SK-N-SH treated with all-trans-retinoic acid at 6 μM for 48 hours (cell line): Measurements from ENCODE around the gene TTK.

Experiments
- ATAC-seq: fragments of 200-7000 bp; cut with Tn5 transposase; 3 replicates; pipeline ENCODE4 v1.9.1; 2020; ENCODE audit warnings: mild to moderate bottlenecking, moderate library complexity
- CREB5 ChIP-seq: fragments of 250-450 bp; sonication (Bioruptor Pico); IDR thresholded peaks from 2 replicates; pipeline ENCODE4 v1.5.1; 2020; ENCODE audit warnings: low read depth, mild to moderate bottlenecking, moderate library complexity
- CSDC2 ChIP-seq: fragments of 250-450 bp; sonication (Bioruptor Pico); IDR thresholded peaks from 2 replicates; pipeline ENCODE4 v1.5.0; 2020; ENCODE audit warnings: mild to moderate bottlenecking, moderate library complexity
- ESRRG ChIP-seq: fragments of 250-450 bp; sonication (Bioruptor Pico); IDR thresholded peaks from 2 replicates; pipeline ENCODE4 v1.6.1; 2021; ENCODE audit warnings: mild to moderate bottlenecking
- GLIS3 ChIP-seq: fragments of 250-450 bp; sonication (Bioruptor Pico); IDR thresholded peaks from 2 replicates; pipeline ENCODE4 v1.5.0; 2020; ENCODE audit warnings: mild to moderate bottlenecking, moderate library complexity
- ISL1 ChIP-seq: fragments of 250-450 bp; sonication (Bioruptor Pico); IDR thresholded peaks from 2 replicates; pipeline ENCODE4 v2.1.2; 2022; ENCODE audit warnings: mild to moderate bottlenecking, moderate library complexity
- OSR1 ChIP-seq: fragments of 250-450 bp; sonication (Bioruptor Pico); IDR thresholded peaks from 2 replicates; pipeline ENCODE4 v1.8.0; 2022; ENCODE audit warnings: moderate library complexity, mild to moderate bottlenecking, inconsistent platforms
- PATZ1 ChIP-seq: fragments of 250-450 bp; sonication (Bioruptor Pico); IDR thresholded peaks from 2 replicates; pipeline ENCODE4 v1.8.0; 2020; ENCODE audit warnings: mild to moderate bottlenecking, moderate library complexity, borderline replicate concordance
- RARB ChIP-seq: fragments of 250-450 bp; sonication (Bioruptor Pico); IDR thresholded peaks from 2 replicates; pipeline ENCODE4 v1.8.0; 2021; ENCODE audit warnings: mild to moderate bottlenecking, moderate library complexity
- TOX ChIP-seq: fragments of 250-450 bp; sonication (Bioruptor Pico); IDR thresholded peaks from 2 replicates; pipeline ENCODE4 v1.8.0; 2021; ENCODE audit warnings: mild to moderate bottlenecking, moderate library complexity, borderline replicate concordance
- ZFP3 ChIP-seq: fragments of 250-450 bp; sonication (Bioruptor Pico); IDR thresholded peaks from 2 replicates; pipeline ENCODE4 v1.5.0; 2020; ENCODE audit warnings: mild to moderate bottlenecking, moderate library complexity
- ZFP30 ChIP-seq: fragments of 450-650 bp; formaldehyde crosslinking; IDR thresholded peaks from 2 replicates; pipeline ENCODE4 v1.5.0; 2022; ENCODE audit warnings: mild to moderate bottlenecking, moderate library complexity
- ZNF565 ChIP-seq: fragments of 450-650 bp; formaldehyde crosslinking; conservative IDR thresholded peaks from 2 replicates; pipeline ENCODE4 v1.5.0; 2020; ENCODE audit warnings: low read depth, mild to moderate bottlenecking, moderate library complexity
- ZNF70 ChIP-seq: fragments of 450-650 bp; formaldehyde crosslinking; IDR thresholded peaks from 2 replicates; pipeline ENCODE4 v1.5.0; 2020; ENCODE audit warnings: mild to moderate bottlenecking, moderate library complexity
- ZNF8 ChIP-seq: fragments of 450-650 bp; formaldehyde crosslinking; IDR thresholded peaks from 2 replicates; pipeline ENCODE4 v1.5.0; 2020; ENCODE audit warnings: mild to moderate bottlenecking, moderate library complexity
- TF ChIP-seq, protein P1 (sequence below): fragments of 250-450 bp; sonication (Bioruptor Pico); IDR thresholded peaks from 2 replicates; pipeline ENCODE4 v1.5.0; 2020; ENCODE audit warnings: mild to moderate bottlenecking, moderate library complexity
- TF ChIP-seq, protein P2 (sequence below): fragments of 250-450 bp; sonication (Bioruptor Pico); IDR thresholded peaks from 2 replicates; pipeline ENCODE4 v1.5.1; 2021; ENCODE audit warnings: mild to moderate bottlenecking, moderate library complexity
- TF ChIP-seq, protein P3 (sequence below): fragments of 250-450 bp; sonication (Bioruptor Pico); IDR thresholded peaks from 2 replicates; pipeline ENCODE4 v1.8.0; 2021; ENCODE audit warnings: low read depth, mild to moderate bottlenecking, moderate library complexity, borderline replicate concordance

The TTK gene

GRCh38 chr6:79997728-79998127 is 6.7 kb upstream of the TTK start (continued):
- TF ChIP-seq, protein P1, sequence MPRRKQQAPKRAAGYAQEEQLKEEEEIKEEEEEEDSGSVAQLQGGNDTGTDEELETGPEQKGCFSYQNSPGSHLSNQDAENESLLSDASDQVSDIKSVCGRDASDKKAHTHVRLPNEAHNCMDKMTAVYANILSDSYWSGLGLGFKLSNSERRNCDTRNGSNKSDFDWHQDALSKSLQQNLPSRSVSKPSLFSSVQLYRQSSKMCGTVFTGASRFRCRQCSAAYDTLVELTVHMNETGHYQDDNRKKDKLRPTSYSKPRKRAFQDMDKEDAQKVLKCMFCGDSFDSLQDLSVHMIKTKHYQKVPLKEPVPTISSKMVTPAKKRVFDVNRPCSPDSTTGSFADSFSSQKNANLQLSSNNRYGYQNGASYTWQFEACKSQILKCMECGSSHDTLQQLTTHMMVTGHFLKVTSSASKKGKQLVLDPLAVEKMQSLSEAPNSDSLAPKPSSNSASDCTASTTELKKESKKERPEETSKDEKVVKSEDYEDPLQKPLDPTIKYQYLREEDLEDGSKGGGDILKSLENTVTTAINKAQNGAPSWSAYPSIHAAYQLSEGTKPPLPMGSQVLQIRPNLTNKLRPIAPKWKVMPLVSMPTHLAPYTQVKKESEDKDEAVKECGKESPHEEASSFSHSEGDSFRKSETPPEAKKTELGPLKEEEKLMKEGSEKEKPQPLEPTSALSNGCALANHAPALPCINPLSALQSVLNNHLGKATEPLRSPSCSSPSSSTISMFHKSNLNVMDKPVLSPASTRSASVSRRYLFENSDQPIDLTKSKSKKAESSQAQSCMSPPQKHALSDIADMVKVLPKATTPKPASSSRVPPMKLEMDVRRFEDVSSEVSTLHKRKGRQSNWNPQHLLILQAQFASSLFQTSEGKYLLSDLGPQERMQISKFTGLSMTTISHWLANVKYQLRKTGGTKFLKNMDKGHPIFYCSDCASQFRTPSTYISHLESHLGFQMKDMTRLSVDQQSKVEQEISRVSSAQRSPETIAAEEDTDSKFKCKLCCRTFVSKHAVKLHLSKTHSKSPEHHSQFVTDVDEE (CRISPR knock-in tag) = no peak
- no peak for TF ChIP-seq ZNF70 (CRISPR knock-in tag)
- TF ChIP-seq RARB (CRISPR knock-in tag) = no peak
- TF ChIP-seq OSR1 (CRISPR knock-in tag) = no peak
- no peak for TF ChIP-seq ISL1 (CRISPR knock-in tag)
- TF ChIP-seq ZNF565 (CRISPR knock-in tag) = no peak

GRCh38 chr6:80001337-80001736 is 3.1 kb upstream of the TTK start:
- ATAC-seq = no peak
- TF ChIP-seq GLIS3 (CRISPR knock-in tag) = no peak
- TF ChIP-seq, protein P1 (CRISPR knock-in tag) = no peak
- no peak for TF ChIP-seq ESRRG (CRISPR knock-in tag)
- TF ChIP-seq, protein P2, sequence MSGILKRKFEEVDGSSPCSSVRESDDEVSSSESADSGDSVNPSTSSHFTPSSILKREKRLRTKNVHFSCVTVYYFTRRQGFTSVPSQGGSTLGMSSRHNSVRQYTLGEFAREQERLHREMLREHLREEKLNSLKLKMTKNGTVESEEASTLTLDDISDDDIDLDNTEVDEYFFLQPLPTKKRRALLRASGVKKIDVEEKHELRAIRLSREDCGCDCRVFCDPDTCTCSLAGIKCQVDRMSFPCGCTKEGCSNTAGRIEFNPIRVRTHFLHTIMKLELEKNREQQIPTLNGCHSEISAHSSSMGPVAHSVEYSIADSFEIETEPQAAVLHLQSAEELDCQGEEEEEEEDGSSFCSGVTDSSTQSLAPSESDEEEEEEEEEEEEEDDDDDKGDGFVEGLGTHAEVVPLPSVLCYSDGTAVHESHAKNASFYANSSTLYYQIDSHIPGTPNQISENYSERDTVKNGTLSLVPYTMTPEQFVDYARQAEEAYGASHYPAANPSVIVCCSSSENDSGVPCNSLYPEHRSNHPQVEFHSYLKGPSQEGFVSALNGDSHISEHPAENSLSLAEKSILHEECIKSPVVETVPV (CRISPR knock-in tag) = no peak
- no peak for TF ChIP-seq ZFP30 (CRISPR knock-in tag)
- TF ChIP-seq TOX (CRISPR knock-in tag) = no peak
- TF ChIP-seq, protein P3, sequence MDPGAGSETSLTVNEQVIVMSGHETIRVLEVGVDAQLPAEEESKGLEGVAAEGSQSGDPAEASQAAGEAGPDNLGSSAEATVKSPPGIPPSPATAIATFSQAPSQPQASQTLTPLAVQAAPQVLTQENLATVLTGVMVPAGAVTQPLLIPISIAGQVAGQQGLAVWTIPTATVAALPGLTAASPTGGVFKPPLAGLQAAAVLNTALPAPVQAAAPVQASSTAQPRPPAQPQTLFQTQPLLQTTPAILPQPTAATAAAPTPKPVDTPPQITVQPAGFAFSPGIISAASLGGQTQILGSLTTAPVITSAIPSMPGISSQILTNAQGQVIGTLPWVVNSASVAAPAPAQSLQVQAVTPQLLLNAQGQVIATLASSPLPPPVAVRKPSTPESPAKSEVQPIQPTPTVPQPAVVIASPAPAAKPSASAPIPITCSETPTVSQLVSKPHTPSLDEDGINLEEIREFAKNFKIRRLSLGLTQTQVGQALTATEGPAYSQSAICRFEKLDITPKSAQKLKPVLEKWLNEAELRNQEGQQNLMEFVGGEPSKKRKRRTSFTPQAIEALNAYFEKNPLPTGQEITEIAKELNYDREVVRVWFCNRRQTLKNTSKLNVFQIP = no peak
- TF ChIP-seq CREB5 (CRISPR knock-in tag) = no peak
- no peak for TF ChIP-seq ZNF70 (CRISPR knock-in tag)
- no peak for TF ChIP-seq ZFP3
- no peak for TF ChIP-seq ISL1 (CRISPR knock-in tag)
- TF ChIP-seq OSR1 (CRISPR knock-in tag) = no peak
- no peak for TF ChIP-seq ZNF565 (CRISPR knock-in tag)
- TF ChIP-seq ZNF8 (CRISPR knock-in tag) = no peak

DNA sequence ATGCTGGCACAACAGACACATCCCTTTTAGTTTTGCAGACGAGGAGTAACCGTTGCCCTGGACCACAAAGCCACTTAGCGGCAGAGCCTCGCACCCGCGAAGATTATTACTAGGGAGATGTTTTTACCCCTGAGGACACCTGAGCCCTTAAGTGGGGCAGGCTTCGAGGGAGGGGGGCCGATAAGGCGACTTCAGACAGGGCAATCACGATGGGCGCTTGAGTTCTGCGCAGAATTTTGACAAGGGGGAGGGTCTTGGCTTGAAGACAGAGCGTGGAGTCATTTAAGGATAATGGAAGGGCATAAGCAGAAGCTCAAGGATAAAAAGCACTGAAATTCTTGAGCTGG is 650 bp upstream of the TTK start:
- no peak for TF ChIP-seq ISL1 (CRISPR knock-in tag)
- TF ChIP-seq ZNF8 (CRISPR knock-in tag) = no peak
- no peak for TF ChIP-seq TOX (CRISPR knock-in tag)
- TF ChIP-seq, protein P2 (CRISPR knock-in tag) = no peak
- no peak for TF ChIP-seq OSR1 (CRISPR knock-in tag)
- TF ChIP-seq CREB5 (CRISPR knock-in tag) = no peak
- no peak for TF ChIP-seq CSDC2 (CRISPR knock-in tag)
- TF ChIP-seq ZNF70 (CRISPR knock-in tag) = no peak
- no peak for TF ChIP-seq PATZ1 (CRISPR knock-in tag)
- ATAC-seq = no peak; the same call in 2 of the 3 replicates
